Progenitor cell of endocrine pancreas (in vitro differentiated cells): Measurements from ENCODE around the gene ZBTB20. TPM values are rescaled to one million over a fixed set of nuclear protein-coding genes. Genes with fewer than 3 reads are reported as not detected.

ENCODE experiments used
- DNase-seq: peaks from one replicate; pipeline ENCODE4 v3.0.0; 2021; ENCODE audit warnings: low spot score; ENCODE audit not compliant: unreplicated experiment
- H3K27ac Mint-ChIP-seq: 2 replicates; pipeline ENCODE4 v1.8.0; 2021; ENCODE audit warnings: mild to moderate bottlenecking, moderate library complexity, mixed read lengths
- H3K27me3 Mint-ChIP-seq: 2 replicates; pipeline ENCODE4 v1.8.0; 2021; ENCODE audit warnings: mixed read lengths
- H3K36me3 Mint-ChIP-seq: 2 replicates; pipeline ENCODE4 v1.8.0; 2022; ENCODE audit warnings: mixed read lengths; ENCODE audit not compliant: insufficient read depth
- H3K4me1 Mint-ChIP-seq: 2 replicates; pipeline ENCODE4 v1.8.0; 2021; ENCODE audit warnings: low read depth, mixed read lengths
- H3K4me3 Mint-ChIP-seq: 2 replicates; pipeline ENCODE4 v1.8.0; 2021; ENCODE audit warnings: low read depth, mild to moderate bottlenecking, moderate library complexity, mixed read lengths
- H3K9me3 Mint-ChIP-seq: 2 replicates; pipeline ENCODE4 v1.8.0; 2021; ENCODE audit warnings: low read depth, mixed read lengths
- total RNA-seq: library from RNA; stranded (reverse); gene quantifications from 2 replicates; pipeline ENCODE4 v1.2.1, GENCODE V29; 2021
- TF ChIP-seq, protein P1 (sequence below): fragments of 200-600 bp; sonication (generic); IDR thresholded peaks from one replicate; pipeline ENCODE4 v1.5.0; 2021; ENCODE audit warnings: antibody characterized with exemption, mild to moderate bottlenecking; ENCODE audit not compliant: unreplicated experiment

Gene ZBTB20
- total RNA-seq, 1 donor from 2014 or later = 27.3 TPM

DNA sequence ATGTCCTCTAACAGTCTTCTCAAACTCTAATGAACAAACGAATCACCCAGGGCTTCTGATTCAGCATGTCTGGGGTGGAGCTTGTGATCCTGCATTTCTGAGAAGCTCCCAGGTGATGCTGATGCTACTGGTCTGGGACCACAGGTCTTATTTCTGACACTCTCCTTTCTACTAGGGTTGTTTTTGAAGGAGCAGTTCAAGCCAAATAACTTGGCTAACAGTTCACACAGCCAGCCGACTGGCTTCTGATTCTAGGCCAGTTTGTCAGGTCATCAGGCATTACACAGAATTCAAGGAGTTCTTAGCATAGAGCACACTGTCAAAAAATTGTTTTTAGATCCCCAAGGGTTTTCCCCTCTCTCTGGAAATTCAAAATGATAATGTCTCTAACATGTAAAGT lies 752.5 kb downstream of the ZBTB20 start:
- H3K9me3 Mint-ChIP-seq = no peaks in the 10 kb centered on the region
- peaks cover 2% of the 10 kb centered on the region for H3K36me3 Mint-ChIP-seq
- peaks cover 5% of the 10 kb centered on the region for H3K4me1 Mint-ChIP-seq
- H3K4me3 Mint-ChIP-seq = no peak overlapping the region
- TF ChIP-seq, protein P1, sequence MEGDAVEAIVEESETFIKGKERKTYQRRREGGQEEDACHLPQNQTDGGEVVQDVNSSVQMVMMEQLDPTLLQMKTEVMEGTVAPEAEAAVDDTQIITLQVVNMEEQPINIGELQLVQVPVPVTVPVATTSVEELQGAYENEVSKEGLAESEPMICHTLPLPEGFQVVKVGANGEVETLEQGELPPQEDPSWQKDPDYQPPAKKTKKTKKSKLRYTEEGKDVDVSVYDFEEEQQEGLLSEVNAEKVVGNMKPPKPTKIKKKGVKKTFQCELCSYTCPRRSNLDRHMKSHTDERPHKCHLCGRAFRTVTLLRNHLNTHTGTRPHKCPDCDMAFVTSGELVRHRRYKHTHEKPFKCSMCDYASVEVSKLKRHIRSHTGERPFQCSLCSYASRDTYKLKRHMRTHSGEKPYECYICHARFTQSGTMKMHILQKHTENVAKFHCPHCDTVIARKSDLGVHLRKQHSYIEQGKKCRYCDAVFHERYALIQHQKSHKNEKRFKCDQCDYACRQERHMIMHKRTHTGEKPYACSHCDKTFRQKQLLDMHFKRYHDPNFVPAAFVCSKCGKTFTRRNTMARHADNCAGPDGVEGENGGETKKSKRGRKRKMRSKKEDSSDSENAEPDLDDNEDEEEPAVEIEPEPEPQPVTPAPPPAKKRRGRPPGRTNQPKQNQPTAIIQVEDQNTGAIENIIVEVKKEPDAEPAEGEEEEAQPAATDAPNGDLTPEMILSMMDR = no peak
- H3K27me3 Mint-ChIP-seq = no peaks in the 10 kb centered on the region
- no peak for DNase-seq
- H3K27ac Mint-ChIP-seq = no peak overlapping the region

DNA sequence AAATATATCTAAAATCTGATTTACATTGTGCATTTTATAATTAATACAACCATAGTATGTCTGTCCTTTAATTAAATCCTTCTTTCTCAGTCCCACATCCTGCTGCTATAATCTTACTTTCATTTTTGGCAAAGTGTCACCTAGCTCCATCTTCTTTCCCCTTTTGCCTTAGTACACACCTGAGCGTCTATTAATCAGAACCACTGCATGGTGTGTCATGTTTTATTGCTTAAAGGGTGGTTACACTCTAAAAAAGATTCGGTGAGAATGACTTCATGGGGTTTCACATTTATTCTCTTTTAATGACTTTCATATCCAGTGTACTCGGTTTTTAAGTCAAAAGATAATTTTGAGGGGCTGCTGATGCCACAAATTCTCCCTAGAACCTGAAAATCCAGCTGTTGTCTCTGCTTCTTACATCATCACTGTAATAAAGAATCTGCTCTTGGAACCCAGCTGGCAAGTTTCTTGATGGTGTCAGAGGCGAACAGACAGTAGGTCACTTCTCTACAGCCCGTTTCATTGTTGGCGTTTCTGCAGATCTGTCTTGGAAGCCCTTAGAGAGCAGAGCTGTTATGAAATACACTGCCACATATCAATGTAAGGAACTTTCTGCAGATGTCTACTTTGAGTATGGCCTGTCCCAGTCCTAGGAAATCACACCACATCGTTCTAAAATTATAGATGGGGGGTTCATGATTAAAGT lies 753.6 kb downstream of the ZBTB20 start:
- no peak overlapping the region for H3K27ac Mint-ChIP-seq
- no peaks in the 10 kb centered on the region for H3K4me1 Mint-ChIP-seq
- H3K27me3 Mint-ChIP-seq = no peaks in the 10 kb centered on the region
- DNase-seq = no peak
- TF ChIP-seq, protein P1 = no peak
- peaks cover 5% of the 10 kb centered on the region for H3K36me3 Mint-ChIP-seq
- H3K9me3 Mint-ChIP-seq = no peaks in the 10 kb centered on the region
- no peak overlapping the region for H3K4me3 Mint-ChIP-seq

DNA sequence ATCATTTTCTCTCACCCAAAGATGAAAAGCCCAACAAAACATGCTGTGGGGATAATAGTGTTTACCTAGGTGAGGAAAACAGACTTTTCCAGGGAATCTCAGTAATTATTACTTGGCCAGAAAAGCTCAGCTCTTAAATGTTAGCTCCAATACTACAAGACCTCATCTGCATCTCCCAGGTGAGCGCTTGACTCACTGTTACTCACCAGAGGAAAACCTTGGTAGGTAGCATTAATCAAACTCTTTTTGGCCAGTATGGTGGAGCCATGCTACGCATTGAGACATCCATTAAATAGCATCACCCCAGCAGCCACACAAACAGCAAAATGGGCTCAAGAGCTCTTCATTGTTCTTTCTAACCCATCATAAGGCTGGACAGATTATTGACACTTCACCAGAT lies 754.3 kb downstream of the ZBTB20 start:
- TF ChIP-seq, protein P1 = no peak
- DNase-seq = no peak
- H3K4me1 Mint-ChIP-seq = no peaks in the 10 kb centered on the region
- H3K27me3 Mint-ChIP-seq = no peaks in the 10 kb centered on the region
- no peak overlapping the region for H3K4me3 Mint-ChIP-seq
- H3K9me3 Mint-ChIP-seq = no peaks in the 10 kb centered on the region
- peaks cover 9% of the 10 kb centered on the region for H3K36me3 Mint-ChIP-seq
- no peak overlapping the region for H3K27ac Mint-ChIP-seq

DNA sequence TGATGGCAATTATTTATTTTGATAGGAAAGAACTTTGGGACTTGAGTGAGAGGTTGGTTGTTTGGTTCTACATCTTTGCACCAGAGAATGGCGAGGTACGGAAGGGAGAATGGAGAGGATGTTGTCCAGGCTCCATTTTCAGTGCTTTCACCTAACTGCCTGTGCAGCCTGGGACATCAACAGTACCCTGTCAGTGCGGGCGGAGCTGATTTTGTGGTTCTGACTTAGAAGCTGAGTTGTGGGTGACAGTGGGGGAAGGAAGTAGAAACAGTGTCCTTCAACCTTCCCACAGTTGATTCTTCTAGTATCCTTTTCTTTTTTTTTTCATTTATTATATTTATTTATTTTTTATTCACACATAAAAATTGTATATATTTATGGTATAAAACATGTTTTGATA lies 757.9 kb downstream of the ZBTB20 start:
- H3K36me3 Mint-ChIP-seq = peaks cover 9% of the 10 kb centered on the region
- peak overlapping the region; percentile 12 for H3K27ac Mint-ChIP-seq
- TF ChIP-seq, protein P1 = no peak
- no peaks in the 10 kb centered on the region for H3K27me3 Mint-ChIP-seq
- no peak overlapping the region for H3K4me3 Mint-ChIP-seq
- no peaks in the 10 kb centered on the region for H3K9me3 Mint-ChIP-seq
- no peaks in the 10 kb centered on the region for H3K4me1 Mint-ChIP-seq
- DNase-seq = no peak

DNA sequence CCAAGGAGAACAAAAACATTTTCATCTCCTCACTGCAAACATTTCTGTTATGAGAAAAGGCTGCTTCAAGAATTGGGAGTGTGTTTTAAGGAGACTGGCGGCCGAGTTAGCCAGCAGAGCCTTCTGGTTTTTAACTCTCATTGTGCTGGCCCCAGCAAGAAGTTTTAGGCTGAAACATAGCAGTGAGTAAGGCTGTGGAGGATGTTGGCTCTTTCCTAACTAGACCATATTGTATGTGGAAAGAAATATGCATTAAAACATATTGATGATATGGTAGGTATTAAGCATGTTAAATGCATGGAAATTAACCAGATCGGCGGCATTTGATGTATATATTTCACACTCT lies 762.6 kb downstream of the ZBTB20 start:
- no peak for DNase-seq
- TF ChIP-seq, protein P1 = no peak
- peaks cover 7% of the 10 kb centered on the region for H3K36me3 Mint-ChIP-seq
- H3K27me3 Mint-ChIP-seq = no peaks in the 10 kb centered on the region
- peaks cover 2% of the 10 kb centered on the region for H3K4me1 Mint-ChIP-seq
- no peaks in the 10 kb centered on the region for H3K9me3 Mint-ChIP-seq
- no peak overlapping the region for H3K27ac Mint-ChIP-seq
- H3K4me3 Mint-ChIP-seq = no peak overlapping the region
